Measurements from ENCODE around the gene SLC35B2. TPM values are rescaled to one million over a fixed set of nuclear protein-coding genes. Genes with fewer than 3 reads are reported as not detected.

Gene SLC35B2
- total RNA-seq = 30.4 and 30.7 TPM in 2 replicates

GRCh38 chr6:44257025-44257752, at the start of gene SLC35B2:
TSS of gene SLC35B2 (minus strand) at chr6:44257528. CDS start at chr6:44257410, 118 bp downstream.
- intact Hi-C loops (cut with micrococcal nuclease) = loop anchor here (1.0 kb wide), 3 partner anchors 8 to 85 kb away; partner anchors contain the start of genes HSP90AB1 and NFKBIE

- intact Hi-C loops (cut with micrococcal nuclease) = no loop called here
Observed at GRCh38 chr6:44306710-44307109, 49.4 kb upstream of the SLC35B2 start.

GRCh38 chr6:44305200-44305725, 47.9 kb upstream of the SLC35B2 start:
- intact Hi-C loops (cut with micrococcal nuclease) = no loop called here

- intact Hi-C loops (cut with micrococcal nuclease) = loop anchor here (1.0 kb wide), 1 partner anchor 36 kb away; no protein-coding TSS in a partner anchor
Observed at GRCh38 chr6:44304282-44305199, 47.2 kb upstream of the SLC35B2 start.

GRCh38 chr6:44303842-44304241, 46.5 kb upstream of the SLC35B2 start:
- intact Hi-C loops (cut with micrococcal nuclease) = loop anchor here (1.0 kb wide), 1 partner anchor 36 kb away; no protein-coding TSS in a partner anchor

GRCh38 chr6:44302856-44303255, 45.5 kb upstream of the SLC35B2 start:
- intact Hi-C loops (cut with micrococcal nuclease) = no loop called here

- intact Hi-C loops (cut with micrococcal nuclease) = no loop called here
Observed at GRCh38 chr6:44301782-44302564, 44.6 kb upstream of the SLC35B2 start.

- intact Hi-C loops (cut with micrococcal nuclease) = no loop called here
Observed at GRCh38 chr6:44301106-44301505, 43.8 kb upstream of the SLC35B2 start.

GRCh38 chr6:44300292-44300823, 43.0 kb upstream of the SLC35B2 start:
- intact Hi-C loops (cut with micrococcal nuclease) = no loop called here

- intact Hi-C loops (cut with micrococcal nuclease) = no loop called here
Observed at GRCh38 chr6:44298864-44299263, 41.5 kb upstream of the SLC35B2 start.

- intact Hi-C loops (cut with micrococcal nuclease) = no loop called here
Observed at GRCh38 chr6:44298055-44298803, 40.9 kb upstream of the SLC35B2 start.

GRCh38 chr6:44297063-44298038, 40.0 kb upstream of the SLC35B2 start:
- intact Hi-C loops (cut with micrococcal nuclease) = no loop called here

GRCh38 chr6:44294832-44295791, 37.8 kb upstream of the SLC35B2 start:
- intact Hi-C loops (cut with micrococcal nuclease) = no loop called here

GRCh38 chr6:44292661-44293365, 35.5 kb upstream of the SLC35B2 start:
- intact Hi-C loops (cut with micrococcal nuclease) = no loop called here

GRCh38 chr6:44291841-44292240, 34.5 kb upstream of the SLC35B2 start:
- intact Hi-C loops (cut with micrococcal nuclease) = no loop called here

GRCh38 chr6:44289726-44290260, 32.5 kb upstream of the SLC35B2 start:
- intact Hi-C loops (cut with micrococcal nuclease) = no loop called here

- intact Hi-C loops (cut with micrococcal nuclease) = no loop called here
Observed at GRCh38 chr6:44286747-44287146, 29.4 kb upstream of the SLC35B2 start.
